WI38 (cell line): ENCODE measurements around the gene FER.

ENCODE experiments used
- H3K4me3 ChIP-seq: 2 replicates; pipeline ENCODE4 v1.5.1; 2011; ENCODE audit warnings: low read depth, mild to moderate bottlenecking, control low read depth, low read length
- CTCF ChIP-seq: IDR thresholded peaks from 2 replicates; pipeline ENCODE4 v1.5.1; 2012; ENCODE audit warnings: low read depth, mild to moderate bottlenecking, control low read depth, low read length

Gene FER

GRCh38 chr5:108941746-108942145, 194.0 kb downstream of the FER start:
- TF ChIP-seq CTCF, result no peak

DNA sequence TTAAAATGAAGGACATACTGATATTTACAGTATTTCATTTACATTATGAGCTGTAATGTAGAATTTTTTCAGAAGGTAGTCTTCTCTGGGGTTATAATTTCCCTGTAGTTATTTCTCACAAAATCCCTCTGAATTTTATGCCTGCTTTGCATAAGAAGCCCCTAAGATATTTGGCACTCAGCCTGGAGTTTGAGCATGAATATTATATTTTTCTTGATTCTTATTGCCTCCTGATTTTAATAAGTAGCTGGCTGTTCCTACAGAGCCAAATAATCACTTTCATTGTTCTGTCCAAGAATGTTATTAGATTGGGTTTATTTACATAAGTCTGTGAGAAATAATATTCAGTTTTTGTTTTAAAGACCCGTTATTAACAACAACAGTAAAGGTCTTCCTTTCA, 195.0 kb downstream of the FER start:
- TF ChIP-seq CTCF, result no peak
- no peak overlapping the region for H3K4me3 ChIP-seq

More at GRCh38 chr5:108941746-108942145, 194.0 kb downstream of the FER start:
- H3K4me3 ChIP-seq, result no peak overlapping the region

- H3K4me3 ChIP-seq, result no peak overlapping the region
- no peak for TF ChIP-seq CTCF
These were observed 197.4 kb downstream of the FER start for GRCh38 chr5:108945094-108945493.

- no peak for TF ChIP-seq CTCF
- H3K4me3 ChIP-seq, result no peak overlapping the region
These were observed 198.3 kb downstream of the FER start for GRCh38 chr5:108946008-108946407.

GRCh38 chr5:108947164-108947563, 199.5 kb downstream of the FER start:
- no peak for TF ChIP-seq CTCF
- no peak overlapping the region for H3K4me3 ChIP-seq

DNA sequence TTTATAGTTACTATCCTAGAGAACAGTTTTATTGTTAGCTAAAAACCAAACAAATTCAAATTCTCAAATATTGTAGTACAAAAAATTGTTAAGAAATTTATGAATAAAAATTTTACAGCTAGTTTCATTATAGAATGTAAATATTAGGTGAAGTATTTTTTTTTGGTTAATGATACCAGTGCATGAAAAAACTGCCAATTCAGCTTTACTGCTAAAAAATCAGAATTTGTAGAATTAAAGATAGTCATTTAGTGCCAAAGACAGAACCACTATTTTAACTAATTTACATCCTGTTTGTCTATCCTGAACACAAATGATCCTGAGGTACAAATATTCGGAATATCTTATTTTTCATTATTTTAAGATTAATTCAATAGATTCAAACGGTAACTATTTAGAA, 202.6 kb downstream of the FER start:
- H3K4me3 ChIP-seq, result no peak overlapping the region
- TF ChIP-seq CTCF, result no peak

DNA sequence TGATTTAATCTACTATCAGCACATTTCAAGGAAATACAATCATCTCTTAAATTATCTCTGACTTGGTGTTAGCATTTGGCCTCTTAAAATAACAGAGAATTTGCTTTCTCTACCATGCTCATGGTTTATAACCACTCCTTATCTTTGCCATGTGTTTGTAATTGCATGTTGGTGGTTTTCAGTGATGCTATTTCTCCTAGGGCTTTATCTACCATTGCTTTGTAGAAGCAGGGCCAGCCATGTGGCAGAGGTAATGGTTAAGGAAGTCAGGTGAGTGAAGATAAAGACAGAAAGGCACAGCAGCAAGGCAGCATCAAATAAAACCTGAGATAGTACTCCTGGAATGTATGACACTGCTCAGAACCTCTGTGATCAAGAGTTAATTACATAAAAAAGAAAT, 206.2 kb downstream of the FER start:
- H3K4me3 ChIP-seq, result no peak overlapping the region
- no peak for TF ChIP-seq CTCF

DNA sequence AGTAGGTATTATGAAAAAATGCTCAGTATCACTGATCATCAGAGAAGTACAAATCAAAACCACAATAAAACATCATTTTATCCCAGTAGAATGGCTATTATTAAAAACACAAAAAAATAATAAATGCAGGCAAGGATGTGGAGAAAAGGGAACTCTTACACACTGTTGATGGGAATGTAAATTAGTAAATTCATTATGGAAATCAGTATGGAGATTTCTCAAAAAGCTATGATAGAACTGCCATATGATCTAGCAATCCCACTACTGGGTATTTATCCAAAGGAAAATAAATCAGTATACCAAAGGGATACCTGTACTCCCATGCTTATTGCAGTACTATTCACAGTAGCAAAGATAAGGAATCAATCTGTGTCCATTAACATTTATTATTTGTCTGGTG, 209.6 kb downstream of the FER start:
- TF ChIP-seq CTCF, result no peak

More for the DNA sequence above, 209.6 kb downstream of the FER start:
- H3K4me3 ChIP-seq, result no peak overlapping the region
